ENCODE results near the gene CSNK2B. TPM values are rescaled to one million over a fixed set of nuclear protein-coding genes. Genes with fewer than 3 reads are reported as not detected.
A peak's percentile ranks its signal among the peaks of the same experiment; 100 is the strongest.

The CSNK2B gene
- total and polyA plus RNA-seq, 9 of the 15 experiments (the other 6 are each of a cell fraction or from before 2014, with no cell fraction given), result 120 to 1,126 (median 529) TPM

DNA sequence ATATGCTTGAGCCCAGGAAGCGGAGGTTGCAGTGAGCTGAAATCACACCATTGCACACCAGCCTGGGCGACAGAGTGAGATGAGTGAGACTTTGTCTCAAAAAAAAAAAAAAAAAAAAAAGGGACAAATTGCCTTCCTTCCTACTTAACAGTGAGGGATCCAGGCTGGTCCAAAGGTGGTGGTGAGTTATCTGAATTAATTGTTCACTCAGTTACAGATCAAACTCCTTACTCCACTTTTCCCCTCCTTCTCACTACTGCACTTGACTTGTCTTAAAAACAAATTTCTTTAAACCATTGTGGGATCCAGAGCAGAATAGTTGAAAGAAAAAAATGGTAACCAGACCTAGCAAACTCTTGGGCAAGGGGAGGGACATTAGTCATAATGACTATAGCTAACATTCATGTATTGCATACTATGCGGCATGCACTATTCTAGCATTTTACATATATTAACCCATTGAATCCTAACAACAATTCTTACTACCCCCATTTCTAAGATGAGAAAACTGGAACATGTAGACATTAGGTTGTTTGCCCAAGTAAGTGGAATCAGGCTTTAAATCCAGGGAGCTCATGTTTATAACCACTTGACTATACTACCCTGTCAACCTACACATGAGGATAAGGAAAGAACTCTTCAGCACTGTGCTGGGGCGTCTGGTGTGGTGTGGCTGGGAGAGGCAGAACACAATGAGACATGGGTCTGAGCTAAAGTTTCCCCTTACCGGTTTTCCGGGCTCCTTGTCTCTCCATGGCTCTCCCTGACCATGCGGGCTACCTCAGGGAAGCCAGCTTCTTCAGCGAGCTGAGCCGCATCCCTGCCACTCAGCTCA is 2.5 kb upstream of the CSNK2B start (continued):
- TF ChIP-seq, protein P1, sequence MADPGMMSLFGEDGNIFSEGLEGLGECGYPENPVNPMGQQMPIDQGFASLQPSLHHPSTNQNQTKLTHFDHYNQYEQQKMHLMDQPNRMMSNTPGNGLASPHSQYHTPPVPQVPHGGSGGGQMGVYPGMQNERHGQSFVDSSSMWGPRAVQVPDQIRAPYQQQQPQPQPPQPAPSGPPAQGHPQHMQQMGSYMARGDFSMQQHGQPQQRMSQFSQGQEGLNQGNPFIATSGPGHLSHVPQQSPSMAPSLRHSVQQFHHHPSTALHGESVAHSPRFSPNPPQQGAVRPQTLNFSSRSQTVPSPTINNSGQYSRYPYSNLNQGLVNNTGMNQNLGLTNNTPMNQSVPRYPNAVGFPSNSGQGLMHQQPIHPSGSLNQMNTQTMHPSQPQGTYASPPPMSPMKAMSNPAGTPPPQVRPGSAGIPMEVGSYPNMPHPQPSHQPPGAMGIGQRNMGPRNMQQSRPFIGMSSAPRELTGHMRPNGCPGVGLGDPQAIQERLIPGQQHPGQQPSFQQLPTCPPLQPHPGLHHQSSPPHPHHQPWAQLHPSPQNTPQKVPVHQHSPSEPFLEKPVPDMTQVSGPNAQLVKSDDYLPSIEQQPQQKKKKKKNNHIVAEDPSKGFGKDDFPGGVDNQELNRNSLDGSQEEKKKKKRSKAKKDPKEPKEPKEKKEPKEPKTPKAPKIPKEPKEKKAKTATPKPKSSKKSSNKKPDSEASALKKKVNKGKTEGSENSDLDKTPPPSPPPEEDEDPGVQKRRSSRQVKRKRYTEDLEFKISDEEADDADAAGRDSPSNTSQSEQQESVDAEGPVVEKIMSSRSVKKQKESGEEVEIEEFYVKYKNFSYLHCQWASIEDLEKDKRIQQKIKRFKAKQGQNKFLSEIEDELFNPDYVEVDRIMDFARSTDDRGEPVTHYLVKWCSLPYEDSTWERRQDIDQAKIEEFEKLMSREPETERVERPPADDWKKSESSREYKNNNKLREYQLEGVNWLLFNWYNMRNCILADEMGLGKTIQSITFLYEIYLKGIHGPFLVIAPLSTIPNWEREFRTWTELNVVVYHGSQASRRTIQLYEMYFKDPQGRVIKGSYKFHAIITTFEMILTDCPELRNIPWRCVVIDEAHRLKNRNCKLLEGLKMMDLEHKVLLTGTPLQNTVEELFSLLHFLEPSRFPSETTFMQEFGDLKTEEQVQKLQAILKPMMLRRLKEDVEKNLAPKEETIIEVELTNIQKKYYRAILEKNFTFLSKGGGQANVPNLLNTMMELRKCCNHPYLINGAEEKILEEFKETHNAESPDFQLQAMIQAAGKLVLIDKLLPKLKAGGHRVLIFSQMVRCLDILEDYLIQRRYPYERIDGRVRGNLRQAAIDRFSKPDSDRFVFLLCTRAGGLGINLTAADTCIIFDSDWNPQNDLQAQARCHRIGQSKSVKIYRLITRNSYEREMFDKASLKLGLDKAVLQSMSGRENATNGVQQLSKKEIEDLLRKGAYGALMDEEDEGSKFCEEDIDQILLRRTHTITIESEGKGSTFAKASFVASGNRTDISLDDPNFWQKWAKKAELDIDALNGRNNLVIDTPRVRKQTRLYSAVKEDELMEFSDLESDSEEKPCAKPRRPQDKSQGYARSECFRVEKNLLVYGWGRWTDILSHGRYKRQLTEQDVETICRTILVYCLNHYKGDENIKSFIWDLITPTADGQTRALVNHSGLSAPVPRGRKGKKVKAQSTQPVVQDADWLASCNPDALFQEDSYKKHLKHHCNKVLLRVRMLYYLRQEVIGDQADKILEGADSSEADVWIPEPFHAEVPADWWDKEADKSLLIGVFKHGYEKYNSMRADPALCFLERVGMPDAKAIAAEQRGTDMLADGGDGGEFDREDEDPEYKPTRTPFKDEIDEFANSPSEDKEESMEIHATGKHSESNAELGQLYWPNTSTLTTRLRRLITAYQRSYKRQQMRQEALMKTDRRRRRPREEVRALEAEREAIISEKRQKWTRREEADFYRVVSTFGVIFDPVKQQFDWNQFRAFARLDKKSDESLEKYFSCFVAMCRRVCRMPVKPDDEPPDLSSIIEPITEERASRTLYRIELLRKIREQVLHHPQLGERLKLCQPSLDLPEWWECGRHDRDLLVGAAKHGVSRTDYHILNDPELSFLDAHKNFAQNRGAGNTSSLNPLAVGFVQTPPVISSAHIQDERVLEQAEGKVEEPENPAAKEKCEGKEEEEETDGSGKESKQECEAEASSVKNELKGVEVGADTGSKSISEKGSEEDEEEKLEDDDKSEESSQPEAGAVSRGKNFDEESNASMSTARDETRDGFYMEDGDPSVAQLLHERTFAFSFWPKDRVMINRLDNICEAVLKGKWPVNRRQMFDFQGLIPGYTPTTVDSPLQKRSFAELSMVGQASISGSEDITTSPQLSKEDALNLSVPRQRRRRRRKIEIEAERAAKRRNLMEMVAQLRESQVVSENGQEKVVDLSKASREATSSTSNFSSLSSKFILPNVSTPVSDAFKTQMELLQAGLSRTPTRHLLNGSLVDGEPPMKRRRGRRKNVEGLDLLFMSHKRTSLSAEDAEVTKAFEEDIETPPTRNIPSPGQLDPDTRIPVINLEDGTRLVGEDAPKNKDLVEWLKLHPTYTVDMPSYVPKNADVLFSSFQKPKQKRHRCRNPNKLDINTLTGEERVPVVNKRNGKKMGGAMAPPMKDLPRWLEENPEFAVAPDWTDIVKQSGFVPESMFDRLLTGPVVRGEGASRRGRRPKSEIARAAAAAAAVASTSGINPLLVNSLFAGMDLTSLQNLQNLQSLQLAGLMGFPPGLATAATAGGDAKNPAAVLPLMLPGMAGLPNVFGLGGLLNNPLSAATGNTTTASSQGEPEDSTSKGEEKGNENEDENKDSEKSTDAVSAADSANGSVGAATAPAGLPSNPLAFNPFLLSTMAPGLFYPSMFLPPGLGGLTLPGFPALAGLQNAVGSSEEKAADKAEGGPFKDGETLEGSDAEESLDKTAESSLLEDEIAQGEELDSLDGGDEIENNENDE (IDR thresholded peaks at IDR 0.05; ENCODE audit: low read depth, low read length), result no peak
- TF ChIP-seq SMARCE1 (IDR thresholded peaks at IDR 0.05), result no peak
- no peak for TF ChIP-seq ZC3H11A (IDR thresholded peaks at IDR 0.05; ENCODE audit: low read depth, low read length)
- no peak for TF ChIP-seq PHF20 (IDR thresholded peaks at IDR 0.05; ENCODE audit: partially characterized antibody)
- TF ChIP-seq, protein P2, sequence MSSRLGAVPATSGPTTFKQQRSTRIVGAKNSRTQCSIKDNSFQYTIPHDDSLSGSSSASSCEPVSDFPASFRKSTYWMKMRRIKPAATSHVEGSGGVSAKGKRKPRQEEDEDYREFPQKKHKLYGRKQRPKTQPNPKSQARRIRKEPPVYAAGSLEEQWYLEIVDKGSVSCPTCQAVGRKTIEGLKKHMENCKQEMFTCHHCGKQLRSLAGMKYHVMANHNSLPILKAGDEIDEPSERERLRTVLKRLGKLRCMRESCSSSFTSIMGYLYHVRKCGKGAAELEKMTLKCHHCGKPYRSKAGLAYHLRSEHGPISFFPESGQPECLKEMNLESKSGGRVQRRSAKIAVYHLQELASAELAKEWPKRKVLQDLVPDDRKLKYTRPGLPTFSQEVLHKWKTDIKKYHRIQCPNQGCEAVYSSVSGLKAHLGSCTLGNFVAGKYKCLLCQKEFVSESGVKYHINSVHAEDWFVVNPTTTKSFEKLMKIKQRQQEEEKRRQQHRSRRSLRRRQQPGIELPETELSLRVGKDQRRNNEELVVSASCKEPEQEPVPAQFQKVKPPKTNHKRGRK (tag; IDR thresholded peaks at IDR 0.05), result no peak
- TF ChIP-seq, protein P3, sequence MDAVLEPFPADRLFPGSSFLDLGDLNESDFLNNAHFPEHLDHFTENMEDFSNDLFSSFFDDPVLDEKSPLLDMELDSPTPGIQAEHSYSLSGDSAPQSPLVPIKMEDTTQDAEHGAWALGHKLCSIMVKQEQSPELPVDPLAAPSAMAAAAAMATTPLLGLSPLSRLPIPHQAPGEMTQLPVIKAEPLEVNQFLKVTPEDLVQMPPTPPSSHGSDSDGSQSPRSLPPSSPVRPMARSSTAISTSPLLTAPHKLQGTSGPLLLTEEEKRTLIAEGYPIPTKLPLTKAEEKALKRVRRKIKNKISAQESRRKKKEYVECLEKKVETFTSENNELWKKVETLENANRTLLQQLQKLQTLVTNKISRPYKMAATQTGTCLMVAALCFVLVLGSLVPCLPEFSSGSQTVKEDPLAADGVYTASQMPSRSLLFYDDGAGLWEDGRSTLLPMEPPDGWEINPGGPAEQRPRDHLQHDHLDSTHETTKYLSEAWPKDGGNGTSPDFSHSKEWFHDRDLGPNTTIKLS (IDR thresholded peaks at IDR 0.05; ENCODE audit: borderline replicate concordance, low read depth), result no peak
- no peak for TF ChIP-seq HNRNPK (IDR thresholded peaks at IDR 0.05; ENCODE audit: low read depth, low read length, poor library complexity, severe bottlenecking)
- no peak for TF ChIP-seq CCAR2 (IDR thresholded peaks at IDR 0.05; ENCODE audit: low read depth, low read length)
- no peak for TF ChIP-seq CSDE1 (IDR thresholded peaks at IDR 0.05)
- no peak for TF ChIP-seq STAT5B (CRISPR knock-in tag; IDR thresholded peaks at IDR 0.05)
- TF ChIP-seq, protein P4, sequence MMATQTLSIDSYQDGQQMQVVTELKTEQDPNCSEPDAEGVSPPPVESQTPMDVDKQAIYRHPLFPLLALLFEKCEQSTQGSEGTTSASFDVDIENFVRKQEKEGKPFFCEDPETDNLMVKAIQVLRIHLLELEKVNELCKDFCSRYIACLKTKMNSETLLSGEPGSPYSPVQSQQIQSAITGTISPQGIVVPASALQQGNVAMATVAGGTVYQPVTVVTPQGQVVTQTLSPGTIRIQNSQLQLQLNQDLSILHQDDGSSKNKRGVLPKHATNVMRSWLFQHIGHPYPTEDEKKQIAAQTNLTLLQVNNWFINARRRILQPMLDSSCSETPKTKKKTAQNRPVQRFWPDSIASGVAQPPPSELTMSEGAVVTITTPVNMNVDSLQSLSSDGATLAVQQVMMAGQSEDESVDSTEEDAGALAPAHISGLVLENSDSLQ (IDR thresholded peaks at IDR 0.05), result no peak
- TF ChIP-seq CBFB (CRISPR knock-in tag; IDR thresholded peaks at IDR 0.05), result 0 out of 2 replicates have a peak, but pooled peaks have one; percentile 8
